Measurements from ENCODE around the gene LCP2.
"Not testable (repeated sequence)": the region's sequence is repeated elsewhere in the genome, so short reads cannot be mapped to it uniquely, and the experiment has no call there.

- not testable (repeated sequence) for TF ChIP-seq POLR2A, CTCF, EP300, POLR2AphosphoS5 (IDR thresholded peaks at IDR 0.05)
These were observed 48.7 kb downstream of the LCP2 start for GRCh38 chr5:170248931-170249227.

Data from upper lobe of left lung (tissue), 4 donors.